ENCODE results near the gene CIC. TPM values are rescaled to one million over a fixed set of nuclear protein-coding genes. Genes with fewer than 3 reads are reported as not detected.

The CIC gene
- total and polyA plus RNA-seq, 3 experiments from 2014 or later: 2.7 to 60.4 (median 53.9) TPM

DNA sequence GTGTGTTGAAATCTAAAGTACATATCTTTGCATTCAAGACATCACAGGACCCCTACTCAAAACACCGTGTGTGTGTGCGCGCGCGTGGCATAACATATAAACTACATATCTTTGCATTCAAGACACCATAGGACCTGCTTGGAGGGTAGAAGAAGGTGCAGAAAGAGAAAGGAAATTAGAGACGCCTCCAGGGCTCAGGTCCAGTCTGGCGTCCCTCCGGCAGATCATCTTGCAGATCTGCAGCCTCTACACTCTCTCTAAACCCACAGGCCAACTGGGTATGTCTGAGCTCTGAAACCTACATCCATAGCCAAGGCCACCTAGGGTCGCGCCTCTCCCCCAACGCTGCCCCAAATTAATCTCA lies 34.0 kb downstream of the CIC start:
- peaks cover 0 to 3% (median 1%) of the 10 kb centered on the region in 3 donors for H3K36me3 Mint-ChIP-seq
- ChIA-PET POLR2A (interaction anchor here (1.0 kb wide), 1 partner anchor 58 kb away, joined by 3 read pairs; no protein-coding TSS in a partner anchor), CTCF (interaction anchor here (1.6 kb wide), 1 partner anchor 21 kb away, joined by 3 read pairs; no protein-coding TSS in a partner anchor)
- Histone ChIP-seq H3K4me1 (ENCODE audit: insufficient read depth, low read length) (peaks cover 16% of the 10 kb centered on the region), H3K4me3 (ENCODE audit: low read length) (peak overlapping the region; percentile 79), H3K27me3 (ENCODE audit: insufficient read depth, low read length, poor library complexity, severe bottlenecking) (no peaks in the 10 kb centered on the region), H3K36me3 (ENCODE audit: insufficient read depth, low read length) (no peaks in the 10 kb centered on the region), H3K9me3 (ENCODE audit: low read length) (no peaks in the 10 kb centered on the region), H3K27ac (ENCODE audit: low read depth, low read length) (peak overlapping the region; percentile 43)
- peaks cover 19 to 31% (median 25%) of the 10 kb centered on the region in 3 donors for H3K4me1 Mint-ChIP-seq
- H3K9me3 Mint-ChIP-seq: no peaks in the 10 kb centered on the region
- peak overlapping the region in 7 of 8 donors; percentile 57 to 93 (median 77) for H3K27ac Mint-ChIP-seq
- H3K27me3 Mint-ChIP-seq: peaks cover 0 to 3% of the 10 kb centered on the region in 2 donors
- DNase-seq: no peak
- peak overlapping the region; percentile 88 to 93 (median 90) for H3K4me3 Mint-ChIP-seq

DNA sequence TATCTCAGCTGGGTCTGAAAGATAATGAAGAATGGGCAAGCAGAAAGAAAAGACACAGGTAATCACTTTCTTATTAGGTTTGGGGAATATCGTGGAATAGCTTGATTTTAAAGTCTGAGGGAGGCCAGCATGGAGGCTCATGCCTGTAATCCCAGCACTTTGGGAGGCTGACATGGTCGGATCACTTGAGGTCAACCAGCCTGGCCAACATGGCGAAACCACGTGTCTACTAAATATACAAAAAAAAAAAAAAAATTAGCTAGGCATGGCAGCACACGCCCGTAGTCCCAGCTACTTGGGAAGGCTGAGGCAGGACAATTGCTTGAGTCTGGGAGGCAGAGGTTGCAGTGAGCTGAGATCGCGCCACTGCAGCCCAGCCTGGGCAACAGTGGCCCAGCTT lies 34.8 kb downstream of the CIC start:
- peaks cover 16% of the 10 kb centered on the region for H3K4me1 ChIP-seq (ENCODE audit: insufficient read depth, low read length)
- H3K4me1 Mint-ChIP-seq: peaks cover 19 to 31% (median 25%) of the 10 kb centered on the region in 3 donors
- H3K27me3 ChIP-seq (ENCODE audit: insufficient read depth, low read length, poor library complexity, severe bottlenecking): no peaks in the 10 kb centered on the region
- no peaks in the 10 kb centered on the region for H3K9me3 ChIP-seq (ENCODE audit: low read length)
- peak overlapping the region in 2 of 8 donors; percentile 46 to 77 for H3K27ac Mint-ChIP-seq
- ChIA-PET POLR2A (interaction anchor here (0.6 kb wide), 1 partner anchor 200 kb away, joined by 3 read pairs; no protein-coding TSS in a partner anchor), CTCF (interaction anchor here (0.6 to 0.8 kb wide), 3 partner anchors 40 to 173 kb away, joined by 3 read pairs; no protein-coding TSS in a partner anchor)
- no peaks in the 10 kb centered on the region for H3K9me3 Mint-ChIP-seq
- peaks cover 0 to 3% (median 1%) of the 10 kb centered on the region in 3 donors for H3K36me3 Mint-ChIP-seq
- no peak overlapping the region for H3K27ac ChIP-seq (ENCODE audit: low read depth, low read length)
- peaks cover 0 to 3% of the 10 kb centered on the region in 2 donors for H3K27me3 Mint-ChIP-seq
- H3K4me3 Mint-ChIP-seq: peak overlapping the region in 5 of 7 donors; percentile 24 to 93 (median 80)
- no peak for DNase-seq
- H3K4me3 ChIP-seq (ENCODE audit: low read length): no peak overlapping the region
- H3K36me3 ChIP-seq (ENCODE audit: insufficient read depth, low read length): no peaks in the 10 kb centered on the region

DNA sequence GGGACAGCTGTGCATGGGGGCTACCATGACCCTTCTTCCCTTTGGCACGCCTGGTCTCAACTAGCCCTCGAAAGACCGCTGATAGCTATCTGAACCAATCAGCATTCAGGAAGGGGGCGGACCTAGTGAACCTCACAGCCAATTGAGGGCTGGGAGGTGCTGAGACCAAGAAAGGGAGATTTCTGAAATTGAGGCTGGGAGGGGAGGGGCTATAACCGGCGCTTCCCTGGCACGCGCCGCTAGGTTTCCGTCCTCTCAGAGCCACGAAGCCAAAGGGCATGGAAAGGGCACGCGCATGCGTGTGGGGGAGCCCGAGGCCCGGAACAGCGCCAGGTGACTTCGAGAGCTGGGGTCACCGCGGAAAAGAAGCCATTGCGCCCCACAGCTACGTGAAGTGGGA lies 37.6 kb downstream of the CIC start:
- CTCF ChIA-PET: no interaction called here
- DNase-seq: no peak
- Mint-ChIP-seq H3K9me3 (no peaks in the 10 kb centered on the region), H3K36me3 (peaks cover 0 to 1% (median 0%) of the 10 kb centered on the region in 3 donors), H3K27ac (no peak overlapping the region), H3K4me1 (peaks cover 13 to 20% (median 20%) of the 10 kb centered on the region in 3 donors), H3K27me3 (peaks cover 8 to 9% of the 10 kb centered on the region in 2 donors), H3K4me3 (no peak overlapping the region)
- H3K4me3 ChIP-seq (ENCODE audit: low read length): no peak overlapping the region
- H3K9me3 ChIP-seq (ENCODE audit: low read length): no peaks in the 10 kb centered on the region
- H3K27ac ChIP-seq (ENCODE audit: low read depth, low read length): no peak overlapping the region
- no peaks in the 10 kb centered on the region for H3K36me3 ChIP-seq (ENCODE audit: insufficient read depth, low read length)
- H3K27me3 ChIP-seq (ENCODE audit: insufficient read depth, low read length, poor library complexity, severe bottlenecking): peaks cover 4% of the 10 kb centered on the region
- POLR2A ChIA-PET: no interaction called here
- peaks cover 14% of the 10 kb centered on the region for H3K4me1 ChIP-seq (ENCODE audit: insufficient read depth, low read length)

DNA sequence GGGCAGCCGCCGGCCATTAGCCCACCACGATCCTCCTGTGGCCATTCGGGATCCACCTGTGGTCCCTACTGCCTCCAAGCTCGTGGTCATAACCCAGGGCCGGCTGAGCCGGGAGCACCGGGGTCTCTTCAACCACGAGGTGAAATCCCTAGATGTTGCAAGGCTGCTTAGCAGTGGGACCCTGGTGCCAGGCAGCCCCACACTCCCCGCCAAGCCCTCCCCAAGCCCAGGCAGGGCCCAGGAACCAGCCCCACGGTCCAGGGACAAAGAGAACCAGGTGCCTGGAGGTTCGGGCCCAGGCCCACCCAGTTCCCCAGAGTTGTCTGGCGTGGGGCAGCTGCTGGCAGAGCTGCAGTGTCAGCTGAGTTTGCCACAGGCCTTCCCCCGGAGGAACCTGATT lies 40.6 kb downstream of the CIC start:
- Mint-ChIP-seq H3K4me3 (no peak overlapping the region), H3K27me3 (peaks cover 27 to 37% of the 10 kb centered on the region in 2 donors), H3K4me1 (peaks cover 11 to 18% (median 17%) of the 10 kb centered on the region in 3 donors), H3K36me3 (peaks cover 0 to 1% (median 0%) of the 10 kb centered on the region in 3 donors), H3K27ac (no peak overlapping the region), H3K9me3 (no peaks in the 10 kb centered on the region)
- H3K4me3 ChIP-seq (ENCODE audit: low read length): no peak overlapping the region
- no peak for DNase-seq
- ChIA-PET CTCF (interaction anchor here (1.1 to 2.1 kb wide), 2 partner anchors 12 to 14 kb away, joined by 3 to 5 read pairs; no protein-coding TSS in a partner anchor), POLR2A (no interaction called here)
- H3K9me3 ChIP-seq (ENCODE audit: low read length): no peaks in the 10 kb centered on the region
- no peak overlapping the region for H3K27ac ChIP-seq (ENCODE audit: low read depth, low read length)
- H3K36me3 ChIP-seq (ENCODE audit: insufficient read depth, low read length): no peaks in the 10 kb centered on the region
- peaks cover 28% of the 10 kb centered on the region for H3K27me3 ChIP-seq (ENCODE audit: insufficient read depth, low read length, poor library complexity, severe bottlenecking)
- H3K4me1 ChIP-seq (ENCODE audit: insufficient read depth, low read length): peaks cover 8% of the 10 kb centered on the region

DNA sequence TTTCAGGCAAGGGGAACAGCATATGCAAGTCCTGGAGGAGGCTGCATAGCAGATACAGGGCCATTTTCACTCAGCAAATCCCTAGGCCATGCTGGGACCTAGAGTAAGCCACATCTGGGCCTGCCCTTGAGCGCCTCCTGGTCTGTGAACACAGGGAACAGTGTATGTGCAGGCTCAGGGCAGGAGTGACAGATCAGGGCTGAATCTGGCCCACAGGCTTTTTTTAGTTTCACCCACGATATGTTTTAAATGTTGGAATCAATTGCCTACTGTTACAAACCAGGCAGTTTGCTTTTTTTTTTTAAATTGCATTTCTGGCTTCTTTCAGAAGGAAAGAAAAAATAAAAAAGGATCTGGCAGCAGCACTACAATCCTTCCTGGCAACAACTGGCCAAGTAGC lies 42.6 kb downstream of the CIC start:
- Histone ChIP-seq H3K9me3 (ENCODE audit: low read length) (no peaks in the 10 kb centered on the region), H3K4me1 (ENCODE audit: insufficient read depth, low read length) (peaks cover 8% of the 10 kb centered on the region), H3K27ac (ENCODE audit: low read depth, low read length) (no peak overlapping the region), H3K4me3 (ENCODE audit: low read length) (no peak overlapping the region), H3K36me3 (ENCODE audit: insufficient read depth, low read length) (no peaks in the 10 kb centered on the region), H3K27me3 (ENCODE audit: insufficient read depth, low read length, poor library complexity, severe bottlenecking) (peaks cover 28% of the 10 kb centered on the region)
- ChIA-PET CTCF (interaction anchor here (1.0 to 2.1 kb wide), 2 partner anchors 16 to 127 kb away, joined by 4 to 5 read pairs; no protein-coding TSS in a partner anchor), POLR2A (interaction anchor here (0.6 kb wide), 1 partner anchor 12 kb away, joined by 5 read pairs; no protein-coding TSS in a partner anchor)
- Mint-ChIP-seq H3K27me3 (peaks cover 32 to 44% of the 10 kb centered on the region in 2 donors), H3K4me3 (no peak overlapping the region), H3K27ac (no peak overlapping the region), H3K9me3 (no peaks in the 10 kb centered on the region), H3K36me3 (peaks cover 0 to 1% (median 0%) of the 10 kb centered on the region in 3 donors), H3K4me1 (peaks cover 12 to 18% (median 17%) of the 10 kb centered on the region in 3 donors)
- DNase-seq: no peak

DNA sequence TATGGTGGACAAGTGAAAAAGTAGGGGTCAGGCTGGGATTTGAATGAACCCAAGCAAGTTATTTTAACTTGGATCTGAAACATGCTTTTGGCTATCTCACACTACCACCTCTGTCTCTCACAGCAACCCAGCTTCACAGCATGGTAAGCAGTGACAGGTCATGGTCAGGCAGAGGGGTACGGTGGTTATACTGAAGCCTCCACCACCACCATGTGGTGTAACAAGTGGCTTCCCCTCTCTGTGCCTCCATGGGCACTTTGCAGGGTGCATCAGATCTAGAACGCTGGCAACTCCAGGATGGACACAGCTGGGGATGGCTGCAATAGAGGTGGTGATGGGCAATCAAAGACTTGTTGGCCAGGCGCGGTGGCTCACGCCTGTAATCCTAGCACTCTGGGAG lies 43.3 kb downstream of the CIC start:
- no peak for DNase-seq
- no peaks in the 10 kb centered on the region for H3K9me3 ChIP-seq (ENCODE audit: low read length)
- no peaks in the 10 kb centered on the region for H3K36me3 ChIP-seq (ENCODE audit: insufficient read depth, low read length)
- Mint-ChIP-seq H3K36me3 (peaks cover 0 to 1% (median 0%) of the 10 kb centered on the region in 3 donors), H3K9me3 (no peaks in the 10 kb centered on the region), H3K27ac (no peak overlapping the region), H3K4me3 (peak overlapping the region in 5 of 7 donors; percentile 48 to 76 (median 55)), H3K27me3 (peaks cover 30 to 48% of the 10 kb centered on the region in 2 donors), H3K4me1 (peaks cover 16 to 24% (median 24%) of the 10 kb centered on the region in 3 donors)
- POLR2A ChIA-PET: interaction anchor here (0.6 kb wide), 1 partner anchor 13 kb away, joined by 5 read pairs; no protein-coding TSS in a partner anchor
- peaks cover 28% of the 10 kb centered on the region for H3K27me3 ChIP-seq (ENCODE audit: insufficient read depth, low read length, poor library complexity, severe bottlenecking)
- no peak overlapping the region for H3K27ac ChIP-seq (ENCODE audit: low read depth, low read length)
- no peak overlapping the region for H3K4me3 ChIP-seq (ENCODE audit: low read length)
- CTCF ChIA-PET: no interaction called here
- H3K4me1 ChIP-seq (ENCODE audit: insufficient read depth, low read length): peaks cover 8% of the 10 kb centered on the region

DNA sequence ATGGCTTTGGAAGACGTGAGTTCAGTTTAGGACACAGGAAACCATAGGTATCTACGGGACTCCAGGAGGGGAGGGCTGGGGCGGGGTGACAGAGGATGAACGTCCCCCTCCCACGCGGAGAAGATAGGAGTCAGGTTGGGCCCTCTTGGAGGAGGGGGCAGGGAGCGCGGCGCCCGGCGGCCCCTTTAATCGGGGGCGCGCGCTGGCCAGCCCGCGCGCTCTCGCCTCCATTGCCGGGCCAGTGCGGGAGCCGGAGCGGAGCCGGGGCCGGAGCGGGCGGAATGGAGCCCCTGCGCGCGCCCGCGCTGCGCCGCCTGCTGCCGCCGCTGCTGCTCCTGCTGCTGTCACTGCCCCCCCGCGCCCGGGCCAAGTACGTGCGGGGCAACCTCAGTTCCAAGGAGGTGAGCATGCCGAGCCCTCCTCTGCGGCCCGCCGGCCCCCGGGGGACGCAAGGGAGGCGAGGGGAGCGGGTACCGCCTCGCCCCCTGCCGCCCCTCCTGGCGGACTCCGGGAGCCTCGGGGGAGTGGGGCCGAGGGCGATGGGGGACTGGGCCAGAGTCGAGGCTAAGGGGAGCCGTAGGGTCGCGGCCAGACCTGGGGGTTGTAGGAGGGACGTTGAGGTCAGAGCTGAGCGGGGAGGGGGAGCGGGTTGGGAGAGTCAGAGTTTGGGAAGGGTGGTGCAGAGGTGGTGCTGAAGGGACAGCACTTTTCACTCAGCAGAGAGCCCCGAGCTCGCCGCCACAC lies 44.2 kb downstream of the CIC start, which contains the start of gene TMEM145:
Gene TMEM145, plus strand, starts transcription at position 214 of the 744 bp plus-strand sequence. Its CDS starts 68 bp downstream, at position 282.
- Mint-ChIP-seq H3K36me3 (no peaks in the 10 kb centered on the region), H3K9me3 (no peaks in the 10 kb centered on the region), H3K27me3 (peaks cover 29 to 48% of the 10 kb centered on the region in 2 donors), H3K4me1 (peaks cover 16 to 24% (median 24%) of the 10 kb centered on the region in 3 donors), H3K27ac (peak within 1 kb of the TSS in 1 of 8 donors; percentile 39), H3K4me3 (peak within 1 kb of the TSS in 6 of 7 donors; percentile 40 to 76 (median 66))
- no peak within 1 kb of the TSS for H3K27ac ChIP-seq (ENCODE audit: low read depth, low read length)
- peak within 1 kb of the TSS; percentile 19 for H3K4me3 ChIP-seq (ENCODE audit: low read length)
- peaks cover 8% of the 10 kb centered on the region for H3K4me1 ChIP-seq (ENCODE audit: insufficient read depth, low read length)
- no peaks in the 10 kb centered on the region for H3K9me3 ChIP-seq (ENCODE audit: low read length)
- H3K36me3 ChIP-seq (ENCODE audit: insufficient read depth, low read length): no peaks in the 10 kb centered on the region
- ChIA-PET POLR2A (no interaction called here), CTCF (no interaction called here)
- DNase-seq: peak in 1 of 5 donors; percentile 19
- peaks cover 28% of the 10 kb centered on the region for H3K27me3 ChIP-seq (ENCODE audit: insufficient read depth, low read length, poor library complexity, severe bottlenecking)

Measured in CD8-positive, alpha-beta memory T cell (primary cell).